ENCODE data around the gene NR2E3. TPM values are rescaled to one million over a fixed set of nuclear protein-coding genes. Genes with fewer than 3 reads are reported as not detected.

Gene NR2E3
- total and polyA plus RNA-seq, 2 of the 4 experiments (the other 2 are of a cell fraction), result under 0.01 to 0.29 TPM

DNA sequence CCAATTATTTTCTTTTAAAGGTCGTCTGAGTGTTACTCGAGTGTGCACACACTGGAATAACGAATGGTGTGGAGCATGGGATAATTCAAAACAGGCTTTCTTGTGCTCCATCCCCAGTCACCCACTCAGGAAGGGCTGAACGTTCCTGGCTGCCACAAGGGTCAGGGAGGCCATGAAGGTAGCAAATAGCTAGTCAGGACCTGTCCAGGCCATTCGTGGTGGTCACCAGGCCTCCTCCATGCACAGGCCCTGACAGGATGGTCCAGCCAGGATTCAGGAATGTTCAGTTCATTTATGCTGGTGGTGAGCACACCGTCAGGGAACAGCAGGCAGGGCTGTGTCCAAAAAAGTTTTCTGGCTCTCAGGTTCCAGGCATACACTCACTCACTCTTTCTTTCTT lies 11.7 kb upstream of the NR2E3 start:
- peak overlapping the region; percentile 36 for H2AK5ac ChIP-seq (ENCODE audit: low read depth, low read length)
- no peak overlapping the region for H2BK120ac ChIP-seq (ENCODE audit: low read depth, low read length)
- no peak overlapping the region for H3K9ac ChIP-seq (ENCODE audit: low read depth, low read length)
- intact Hi-C loops (cut with micrococcal nuclease), result no loop called here
- no peak overlapping the region for H4K91ac ChIP-seq (ENCODE audit: insufficient read depth, low read depth, low read length)
- H4K5ac ChIP-seq (ENCODE audit: low read depth, low read length), result no peak overlapping the region
- no peak for TF ChIP-seq FOS (IDR thresholded peaks at IDR 0.05; ENCODE audit: low read depth, low read length)
- H2BK15ac ChIP-seq (ENCODE audit: low read depth, low read length), result no peak overlapping the region
- H3K14ac ChIP-seq (replicated peaks; ENCODE audit: low read depth, low read length), result no peak overlapping the region
- 83% methylated on average over 2 of the region's 6 CpGs; no CpG with 5 or more reads in 1 of the 2 experiments for WGBS, 2 experiments (ENCODE audit: extremely low coverage in 2 of 2, insufficient read length in 1 of 2)
- H3K18ac ChIP-seq (ENCODE audit: low read depth, low read length), result no peak overlapping the region
- H2BK20ac ChIP-seq (ENCODE audit: low read depth, low read length), result peak overlapping the region; percentile 24; the same call in 1 of the 2 replicates
- DNase-seq (no peak), ATAC-seq (ENCODE audit: low read depth) (no peak)
- H3K9me1 ChIP-seq (ENCODE audit: insufficient read depth, low read length), result 0 out of 2 replicates have a peak, but pooled peaks cover 4% of the 10 kb centered on the region
- no peaks in the 10 kb centered on the region for H3K36me3 ChIP-seq (ENCODE audit: control insufficient read depth, insufficient read depth, low read length)
- no peaks in the 10 kb centered on the region for H3K9me3 ChIP-seq (ENCODE audit: control insufficient read depth, insufficient read depth, low read length)
- no peak overlapping the region for H3K4ac ChIP-seq (ENCODE audit: low read depth, low read length)
- no peak overlapping the region for H2BK5ac ChIP-seq (ENCODE audit: low read depth, low read length, poor library complexity, severe bottlenecking)
- no TSS peak for BruUV-seq (replicated peaks)
- dilution Hi-C loops (cut with HindIII; ENCODE audit: low sequenced_read_pairs, unreplicated experiment), result no loop called here
- H3K79me1 ChIP-seq (ENCODE audit: low read depth in 1 of 2, low read length in 2 of 2), result no peaks in the 10 kb centered on the region
- H3K4me2 ChIP-seq (ENCODE audit: low read depth, low read length), result no peak overlapping the region
- H2AK9ac ChIP-seq (replicated peaks; ENCODE audit: low read depth, low read length, poor library complexity), result no peak overlapping the region
- CTCF ChIA-PET, result no interaction called here
- no peaks in the 10 kb centered on the region for H4K20me1 ChIP-seq (ENCODE audit: insufficient read depth, low read length)
- H4K8ac ChIP-seq (ENCODE audit: low read depth in 2 of 2, low read length in 2 of 2), result no peak overlapping the region
- H3K56ac ChIP-seq (ENCODE audit: extremely low read depth, insufficient read depth, low read length), result no peak overlapping the region
- H3K4me3 ChIP-seq (ENCODE audit: insufficient read depth, low read depth, low read length), result no peak overlapping the region
- H2AFZ ChIP-seq (replicated peaks; ENCODE audit: low read length, poor library complexity), result peak overlapping the region; percentile 43
- H3K27me3 ChIP-seq (ENCODE audit: control insufficient read depth, insufficient read depth, low read length), result no peaks in the 10 kb centered on the region
- H3K27ac ChIP-seq (ENCODE audit: insufficient read depth, low read length), result no peak overlapping the region
- H3K23ac ChIP-seq (ENCODE audit: low read depth, low read length), result no peak overlapping the region
- in situ Hi-C loops (cut with MboI; ENCODE audit: low sequenced_read_pairs), result no loop called here
- POLR2A ChIA-PET (ENCODE audit: unreplicated experiment), result no interaction called here
- H3K4me1 ChIP-seq (ENCODE audit: control insufficient read depth, insufficient read depth, low read length), result 0 out of 2 replicates have a peak, but pooled peaks cover 3% of the 10 kb centered on the region
